ENCODE measurements around the gene PPP1R27.
"Not testable (repeated sequence)": the region's sequence is repeated elsewhere in the genome, so short reads cannot be mapped to it uniquely, and the experiment has no call there.

The PPP1R27 gene

GRCh38 chr17:81840826-81841778 is 6.3 kb upstream of the PPP1R27 start:
- DNase-seq (ENCODE audit: low read depth in 3 of 3), result no peak

DNA sequence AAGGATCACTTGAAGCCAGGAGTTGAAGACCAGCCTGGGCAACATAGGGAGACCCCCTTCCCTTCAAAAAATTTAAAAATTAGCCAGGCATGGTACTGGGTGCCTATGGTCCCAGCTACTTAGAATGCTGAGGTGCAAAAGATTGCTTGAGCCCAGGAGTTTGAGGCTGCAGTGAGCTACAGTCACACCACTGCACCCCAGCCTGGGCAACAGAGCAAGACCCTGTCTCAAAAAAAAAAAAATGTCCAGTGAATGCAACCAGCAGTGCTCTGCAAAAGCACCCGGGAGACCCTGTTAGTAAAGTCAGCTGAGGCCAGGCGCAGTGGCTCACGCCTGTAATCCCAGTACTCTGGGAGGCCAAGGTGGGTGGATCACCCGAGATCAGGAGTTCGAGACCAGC is 5.2 kb upstream of the PPP1R27 start:
- not testable (repeated sequence) for DNase-seq (ENCODE audit: low read depth in 3 of 3)

DNA sequence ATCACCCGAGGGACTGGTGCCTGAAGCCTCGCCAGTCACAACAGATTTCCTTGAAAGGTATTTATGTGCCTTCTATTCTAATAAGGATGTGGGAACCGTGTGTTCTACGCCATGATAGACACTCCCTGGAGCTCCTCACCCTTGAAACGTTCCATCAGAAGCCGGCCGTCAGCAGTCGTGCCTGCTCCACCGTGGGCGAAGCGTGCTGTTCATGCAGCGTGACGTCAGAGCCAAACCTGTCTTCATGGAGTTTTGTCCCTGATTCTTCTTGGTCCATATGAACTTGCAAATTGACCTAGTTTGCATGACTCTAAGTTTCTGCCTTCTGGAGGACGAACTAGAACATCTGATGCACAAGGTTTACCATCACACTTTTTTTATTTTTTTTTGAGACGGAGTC is 4.5 kb upstream of the PPP1R27 start:
- DNase-seq (ENCODE audit: low read depth in 3 of 3), result no peak

- DNase-seq (ENCODE audit: low read depth in 3 of 3), result no peak
Measured at GRCh38 chr17:81838753-81839255, 4.0 kb upstream of the PPP1R27 start.

- DNase-seq (ENCODE audit: low read depth in 3 of 3), result no peak
Measured at GRCh38 chr17:81837641-81838040, 2.8 kb upstream of the PPP1R27 start.

DNA sequence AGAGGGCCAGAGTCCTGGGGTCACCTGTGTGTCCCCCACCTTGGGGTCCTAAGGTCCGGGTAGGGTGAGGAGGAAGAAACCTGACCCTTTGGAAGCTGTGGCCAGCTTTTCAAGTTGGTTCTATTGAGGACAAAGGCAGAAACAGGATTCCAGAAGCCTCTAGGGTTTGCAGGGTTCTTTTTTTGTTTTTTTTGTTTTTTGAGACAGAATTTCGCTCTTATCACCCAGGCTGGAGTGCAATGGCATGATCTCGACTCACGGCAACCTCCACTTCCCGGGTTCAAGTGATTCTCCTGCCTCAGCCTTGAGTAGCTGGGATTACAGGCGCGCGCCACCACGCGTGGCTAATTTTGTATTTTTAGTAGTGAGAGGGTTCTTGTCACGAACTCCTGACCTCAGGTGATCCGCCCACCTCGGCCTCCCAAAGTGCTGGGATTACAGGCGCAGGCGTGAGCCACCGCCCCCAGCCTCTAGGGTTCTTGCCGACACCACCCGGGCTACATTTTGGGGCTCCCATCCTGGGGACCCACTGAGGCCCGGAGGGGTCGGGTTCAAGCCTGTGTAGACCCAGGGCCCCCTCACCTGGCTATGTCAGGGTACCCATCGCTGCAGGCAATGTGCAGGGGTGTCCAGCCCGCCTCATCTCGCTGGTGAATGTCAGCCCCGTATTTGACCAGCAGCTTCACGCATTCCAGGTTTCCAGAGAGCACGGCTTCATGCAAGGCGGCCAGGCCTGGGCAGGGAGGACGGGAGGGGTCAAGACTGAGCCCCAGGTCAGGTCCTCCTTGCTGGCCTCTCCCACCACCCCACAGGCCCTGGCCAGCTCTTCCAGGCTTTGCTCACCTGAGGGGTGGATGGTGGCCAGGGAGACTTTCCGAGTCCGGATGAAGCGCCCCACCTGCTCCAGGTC is 674 bp downstream of the PPP1R27 start:
- DNase-seq (ENCODE audit: low read depth in 3 of 3), result no peak

GRCh38 chr17:81833160-81833920 is 1.5 kb downstream of the PPP1R27 start, which contains the start of gene MCRIP1:
Gene MCRIP1 (minus strand): TSS chr17:81833291. CDS start chr17:81824506, 8,785 bp downstream.
- peak; percentile 90 to 95 (median 91) for DNase-seq (ENCODE audit: low read depth in 3 of 3)

DNA sequence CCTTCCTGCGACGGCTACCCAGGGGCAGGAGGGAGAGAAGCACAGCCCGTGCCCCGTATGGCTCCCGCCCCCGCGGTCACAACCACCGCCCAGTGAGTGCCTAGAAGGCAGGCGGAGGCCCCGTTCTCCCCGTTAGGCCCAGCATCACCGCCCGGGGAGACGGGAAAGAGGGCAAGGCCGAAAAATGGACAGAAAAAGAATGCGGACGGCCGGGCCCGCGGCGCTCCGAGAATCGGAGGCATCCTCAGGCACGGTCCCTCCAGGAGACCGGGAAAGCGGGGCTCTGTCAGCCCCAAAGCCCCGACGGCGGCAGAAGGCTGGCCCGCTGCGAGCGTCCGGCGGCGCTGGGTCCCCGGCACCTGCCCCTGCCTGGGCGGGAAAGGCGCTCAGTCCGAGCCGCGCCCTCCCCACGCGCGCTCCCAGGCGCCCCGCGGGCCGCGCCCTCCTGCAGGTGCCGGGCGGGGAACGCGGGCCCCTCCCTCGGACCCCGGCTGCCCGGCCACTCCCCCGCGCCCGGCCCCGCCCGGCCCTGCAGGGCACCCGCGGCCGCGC is 2.2 kb downstream of the PPP1R27 start:
- DNase-seq (ENCODE audit: low read depth in 3 of 3), result peak; percentile 15 to 51 (median 15)

DNA sequence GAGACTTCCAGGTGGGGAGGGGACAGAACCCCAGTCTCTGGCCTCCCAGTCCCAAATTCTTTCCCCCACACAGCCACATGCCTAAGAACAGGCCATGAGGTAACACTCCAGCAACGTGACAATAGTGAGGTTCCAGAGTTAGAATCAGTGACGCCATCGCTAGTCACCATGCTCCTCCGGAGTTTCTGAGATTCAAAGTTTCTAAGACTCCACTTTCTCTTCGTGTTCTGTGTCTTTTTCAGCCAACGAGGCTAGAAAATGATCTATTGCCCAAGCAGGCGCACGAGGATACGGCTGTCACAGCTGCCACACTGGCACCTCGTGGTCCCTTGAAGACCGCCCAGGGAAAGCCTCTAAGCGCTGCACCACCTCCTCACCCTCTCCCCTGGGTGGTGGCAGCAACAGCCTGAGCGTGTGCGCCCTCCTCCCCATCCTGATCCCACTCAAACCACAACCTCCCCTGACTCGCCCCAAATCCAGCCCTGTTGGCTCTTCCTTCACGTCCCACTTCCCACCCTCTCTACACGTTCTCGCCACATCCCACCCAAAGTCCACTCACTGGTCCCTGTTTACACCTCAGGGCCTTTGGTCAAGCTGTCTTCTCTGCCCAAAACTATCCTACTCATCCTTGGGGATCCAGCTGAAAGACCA is 2.8 kb downstream of the PPP1R27 start:
- DNase-seq (ENCODE audit: low read depth in 3 of 3), result peak; percentile 12 to 39 (median 20)

- no peak for DNase-seq (ENCODE audit: low read depth in 3 of 3)
Measured at GRCh38 chr17:81831563-81831956, 3.3 kb downstream of the PPP1R27 start.

DNA sequence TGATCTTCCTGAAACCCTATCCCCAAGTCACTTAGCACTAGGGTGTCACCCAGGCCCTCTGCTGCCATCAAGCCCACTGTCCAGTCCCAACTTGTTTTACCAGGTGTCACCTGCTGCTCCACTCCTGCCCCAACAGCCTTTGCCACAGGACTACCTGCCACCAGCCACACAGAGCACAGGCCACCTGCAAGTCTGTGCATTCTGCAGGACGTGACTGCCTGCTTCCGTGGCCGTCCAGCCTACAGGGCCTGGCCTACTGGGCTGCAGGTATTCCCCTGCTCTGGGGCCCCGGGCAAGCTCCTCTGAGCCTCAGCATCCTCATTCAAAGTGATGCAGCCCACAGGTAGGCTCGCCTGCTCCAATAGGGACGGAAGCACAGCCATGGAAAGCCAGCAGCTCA is 5.0 kb downstream of the PPP1R27 start:
- no peak for DNase-seq (ENCODE audit: low read depth in 3 of 3)

DNA sequence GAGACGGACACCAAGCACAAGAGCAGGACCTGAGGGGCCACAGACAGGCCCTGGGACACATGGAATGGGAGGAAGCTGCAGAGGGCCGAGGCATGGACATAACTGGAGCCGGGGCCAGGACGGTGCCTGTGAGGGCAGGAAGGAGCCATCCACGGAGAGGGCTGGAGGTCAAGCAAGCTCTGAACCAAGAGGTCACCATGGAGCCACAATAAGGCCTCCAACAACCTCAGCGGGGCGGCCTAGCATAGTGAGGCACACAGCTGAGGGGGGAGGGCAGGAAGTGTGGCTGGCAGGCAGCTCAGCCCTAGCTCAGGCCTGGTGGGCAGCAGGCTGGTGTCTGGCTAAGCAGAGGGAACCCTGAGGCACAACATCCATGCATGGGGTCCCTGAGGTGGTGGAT is 6.2 kb downstream of the PPP1R27 start:
- DNase-seq (ENCODE audit: low read depth in 3 of 3), result no peak

DNA sequence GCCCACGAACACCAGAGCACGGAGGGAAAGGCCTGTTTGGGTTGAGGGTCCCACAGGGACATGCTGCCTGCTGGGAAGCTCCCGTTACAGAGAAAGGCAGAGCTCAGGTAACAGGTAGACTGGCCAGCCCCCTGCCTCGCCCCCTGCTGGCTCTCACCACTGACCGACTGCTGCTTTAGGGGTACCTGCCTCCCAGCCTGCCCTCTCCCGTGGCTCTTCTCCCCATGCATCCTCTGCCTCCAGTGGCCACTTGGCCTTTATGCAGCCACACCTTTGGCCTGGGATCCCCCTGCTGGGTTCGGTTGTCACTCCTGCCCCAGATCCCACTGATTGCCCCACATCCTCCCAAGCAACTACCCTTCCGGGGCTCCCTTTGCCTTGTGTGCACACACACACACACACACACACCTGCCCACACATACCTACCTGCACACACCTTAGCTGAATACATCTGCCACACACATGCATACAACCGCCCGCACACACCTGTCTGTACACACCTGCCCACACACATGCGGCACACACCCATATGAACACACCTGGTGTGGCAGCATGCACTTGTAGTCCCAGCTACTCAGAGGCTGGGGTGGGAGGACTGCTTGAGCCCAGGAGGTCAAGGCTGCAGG is 8.9 kb downstream of the PPP1R27 start:
- no peak for DNase-seq (ENCODE audit: low read depth in 3 of 3)

- no peak for DNase-seq (ENCODE audit: low read depth in 3 of 3)
Measured at GRCh38 chr17:81824595-81824994, 10.3 kb downstream of the PPP1R27 start.

DNA sequence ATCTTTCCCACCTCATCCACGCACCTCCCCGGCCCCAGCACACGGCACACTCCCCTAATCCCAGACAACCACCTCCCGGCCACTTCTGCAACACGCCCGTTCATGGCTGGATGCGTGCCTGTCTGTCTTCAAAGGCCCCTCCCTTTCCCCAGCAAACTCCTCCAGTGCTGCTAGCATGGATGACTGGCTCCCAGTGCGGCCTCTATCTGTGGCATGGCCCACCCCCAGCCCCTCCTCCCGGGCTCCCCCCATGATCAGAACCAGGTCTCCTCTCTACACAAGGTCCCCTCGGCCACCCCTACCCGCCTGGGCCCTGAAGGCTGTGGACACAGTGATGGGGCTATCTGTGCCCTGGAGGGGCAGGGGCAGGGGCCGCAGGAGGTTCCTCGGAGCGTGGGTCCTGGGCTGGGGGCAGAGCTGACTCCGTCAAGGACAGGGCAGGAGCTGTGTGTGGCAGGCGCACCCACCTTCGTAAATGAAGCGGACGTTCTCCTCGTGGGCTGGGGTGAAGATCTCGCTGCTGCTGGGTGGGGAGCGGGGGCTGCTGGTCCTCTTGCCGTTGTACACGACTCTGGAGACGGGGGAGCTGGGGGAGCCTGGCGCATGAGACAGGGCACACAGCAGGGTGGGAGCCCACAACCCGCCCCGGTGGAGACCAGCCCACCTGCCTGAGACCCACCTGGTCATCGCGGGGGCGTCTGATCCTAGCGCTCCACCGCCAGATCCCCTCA is 10.9 kb downstream of the PPP1R27 start:
- DNase-seq (ENCODE audit: low read depth in 3 of 3), result no peak

GRCh38 chr17:81822996-81823819 is 11.6 kb downstream of the PPP1R27 start:
- DNase-seq (ENCODE audit: low read depth in 3 of 3), result no peak

GRCh38 chr17:81822312-81822637 is 12.6 kb downstream of the PPP1R27 start:
- no peak for DNase-seq (ENCODE audit: low read depth in 3 of 3)

DNA sequence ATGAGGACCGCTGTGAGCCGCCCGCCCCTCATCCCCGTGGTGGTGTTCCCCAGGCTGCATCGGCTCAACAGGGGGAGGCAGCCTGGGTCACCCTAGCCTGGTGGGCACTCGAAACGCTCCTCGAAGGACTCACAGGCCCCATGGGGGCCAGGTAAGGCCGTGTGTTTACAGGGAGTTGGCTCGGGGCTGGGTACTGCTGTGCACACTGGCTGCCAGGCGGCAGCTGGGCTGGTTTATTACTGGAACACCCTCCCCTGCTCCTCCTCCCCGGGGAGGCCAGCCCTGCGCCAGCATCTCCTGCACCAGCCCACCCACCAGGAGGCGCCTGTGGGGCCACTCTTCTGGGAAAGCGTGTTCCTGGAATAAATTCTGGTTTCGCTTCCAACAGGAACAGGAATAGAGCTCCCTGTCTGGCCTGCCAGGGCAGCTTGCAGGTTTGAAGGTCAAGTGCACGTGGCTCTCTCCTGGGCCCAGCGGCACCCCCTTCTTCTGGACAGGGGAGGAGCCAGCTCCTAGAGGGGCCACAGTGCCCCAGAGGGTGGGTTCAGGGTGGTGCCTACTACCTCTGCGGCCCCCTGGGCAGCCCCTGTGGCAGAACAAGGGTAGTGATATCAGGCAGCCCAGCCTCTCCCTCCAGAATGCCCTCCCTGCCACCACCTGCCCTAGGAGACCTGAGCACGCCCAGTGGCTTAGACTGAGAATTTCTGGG is 13.1 kb downstream of the PPP1R27 start:
- DNase-seq (ENCODE audit: low read depth in 3 of 3), result no peak
